ENCODE results near the gene CKAP2L.
A peak's percentile ranks its signal among the peaks of the same experiment; 100 is the strongest.

CKAP2L gene

DNA sequence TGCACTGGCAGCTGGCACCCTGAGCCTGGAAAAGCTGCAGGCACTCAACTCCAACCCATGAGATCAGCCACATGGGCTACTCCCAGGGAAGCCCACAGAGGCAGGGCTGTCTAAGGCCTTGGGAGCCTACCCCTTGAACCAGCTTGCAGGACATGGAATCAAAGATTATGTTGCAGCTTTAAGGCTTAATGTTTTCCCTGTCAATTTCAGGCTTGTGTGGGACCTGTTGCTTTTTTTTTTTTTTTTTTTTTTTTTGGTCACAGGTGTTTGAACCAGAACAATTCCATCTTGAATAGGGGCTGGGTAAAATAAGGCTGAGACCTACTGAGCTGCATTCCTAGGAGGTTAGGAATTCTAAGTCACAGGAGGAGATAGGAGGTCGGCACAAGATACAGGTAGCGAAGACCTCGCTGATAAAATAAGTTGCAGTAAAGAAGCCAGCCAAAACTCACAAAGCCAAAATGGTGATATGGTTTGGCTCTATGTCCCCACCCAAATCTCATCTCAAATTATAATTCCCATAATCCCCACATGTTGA is 27.4 kb upstream of the CKAP2L start:
- DNase-seq: no peak

DNA sequence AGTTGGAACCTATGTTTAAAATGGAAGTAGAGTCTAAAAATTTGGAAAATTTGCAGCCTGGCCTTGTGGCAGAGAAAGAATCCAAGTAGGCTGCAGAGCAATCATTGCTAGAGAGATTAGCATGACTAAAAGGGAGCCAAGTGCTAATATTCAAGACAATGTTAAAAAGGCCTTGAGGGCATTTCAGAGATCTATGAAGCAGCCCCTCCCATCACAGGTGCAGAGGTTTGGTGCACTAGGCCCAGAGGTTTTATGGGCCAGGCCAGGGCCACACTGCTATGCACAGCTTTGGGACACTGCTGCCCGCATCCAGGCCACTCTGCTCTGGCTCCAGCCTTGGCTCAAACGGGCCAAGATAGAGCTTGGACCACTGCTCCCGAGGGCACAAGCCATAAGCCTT is 26.6 kb upstream of the CKAP2L start:
- no peak for DNase-seq

DNA sequence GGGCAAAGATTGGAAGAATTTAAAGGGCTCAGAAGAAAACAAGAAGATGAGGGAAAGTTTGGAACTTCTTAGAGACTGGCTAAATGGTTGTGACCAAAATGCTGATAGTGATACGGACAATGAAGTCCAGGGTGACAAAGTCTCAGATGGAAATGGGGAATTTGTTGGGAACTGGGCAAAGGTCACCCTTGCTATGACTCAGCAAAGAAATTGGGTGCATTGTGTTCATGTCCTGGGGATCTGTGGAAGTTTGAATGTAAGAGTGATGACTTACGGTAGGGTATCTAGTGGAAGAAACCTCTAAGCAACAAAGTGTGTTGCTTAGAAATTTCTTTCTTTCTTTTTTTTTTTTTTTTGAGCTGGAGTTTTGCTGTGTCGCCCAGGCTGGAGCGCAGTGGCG is 25.9 kb upstream of the CKAP2L start:
- no peak for DNase-seq

DNA sequence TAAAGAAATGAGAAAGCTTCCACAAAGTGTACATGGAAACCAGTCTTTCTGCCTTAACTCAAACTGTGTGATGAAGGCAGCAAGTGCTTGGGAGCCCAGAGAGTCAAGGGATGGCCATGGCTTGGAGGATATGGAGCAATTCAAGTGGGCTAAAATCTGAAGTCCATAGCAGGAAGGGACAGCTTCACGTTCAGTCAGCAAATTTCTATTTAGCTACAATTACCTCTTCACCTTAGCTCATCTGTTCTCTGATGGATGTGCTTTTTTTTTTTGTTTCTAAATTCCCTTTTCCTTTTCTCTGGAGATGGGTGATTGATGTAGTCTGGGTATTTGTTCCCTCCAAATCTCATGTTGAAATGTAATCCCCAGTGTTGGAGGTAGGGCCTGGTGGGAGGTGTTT is 24.8 kb upstream of the CKAP2L start:
- DNase-seq: no peak

DNA sequence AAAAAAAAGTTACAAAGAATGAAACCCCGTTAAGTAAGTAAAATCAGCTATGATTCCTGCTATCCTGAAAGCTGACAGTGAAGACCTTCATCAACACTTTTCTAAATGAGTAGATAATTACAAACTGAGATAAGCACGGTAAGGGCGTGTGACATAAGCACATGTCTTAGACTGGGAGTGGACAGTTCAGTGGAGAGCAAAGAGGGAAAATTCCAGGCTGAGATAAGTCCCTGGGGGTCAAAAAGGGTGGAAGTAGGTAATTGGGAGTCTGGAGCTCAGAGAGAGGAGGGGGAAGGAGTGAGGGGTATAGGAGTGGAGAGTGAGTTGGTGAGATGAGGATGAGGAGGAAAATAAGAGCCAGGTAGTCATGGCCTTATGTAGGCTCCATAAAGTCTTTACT is 24.2 kb upstream of the CKAP2L start:
- DNase-seq: no peak

DNA sequence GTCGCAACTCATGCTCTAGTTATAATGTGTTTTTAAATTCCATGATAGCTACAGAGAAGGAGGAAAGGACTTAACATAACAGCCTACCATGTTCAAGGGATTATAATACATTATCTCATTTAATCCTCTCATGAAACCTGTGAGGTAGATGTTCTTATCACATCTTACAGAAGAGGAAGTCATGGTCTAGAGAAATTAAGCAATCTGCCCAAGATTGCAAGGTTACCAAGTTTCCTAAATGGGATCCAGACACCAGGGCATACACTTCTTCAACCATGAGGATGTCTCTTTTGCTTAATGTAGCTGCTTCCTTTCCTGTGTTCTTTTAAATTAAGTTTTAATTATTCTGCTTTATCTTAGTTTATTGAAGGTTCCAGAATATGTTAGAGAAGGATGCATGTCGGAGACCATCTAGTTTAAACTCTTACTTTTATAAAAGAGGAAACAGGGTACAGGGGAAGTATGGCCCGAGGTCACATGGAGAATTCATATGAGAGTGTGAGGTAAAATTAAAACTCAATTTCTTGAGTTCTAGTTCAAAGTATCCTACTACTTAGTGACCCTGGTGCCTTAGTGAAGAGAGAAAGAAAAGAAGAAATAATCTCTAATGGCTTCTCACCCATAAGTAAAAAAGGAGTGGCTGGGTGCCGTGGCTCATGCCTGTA is 23.5 kb upstream of the CKAP2L start:
- DNase-seq: no peak

DNA sequence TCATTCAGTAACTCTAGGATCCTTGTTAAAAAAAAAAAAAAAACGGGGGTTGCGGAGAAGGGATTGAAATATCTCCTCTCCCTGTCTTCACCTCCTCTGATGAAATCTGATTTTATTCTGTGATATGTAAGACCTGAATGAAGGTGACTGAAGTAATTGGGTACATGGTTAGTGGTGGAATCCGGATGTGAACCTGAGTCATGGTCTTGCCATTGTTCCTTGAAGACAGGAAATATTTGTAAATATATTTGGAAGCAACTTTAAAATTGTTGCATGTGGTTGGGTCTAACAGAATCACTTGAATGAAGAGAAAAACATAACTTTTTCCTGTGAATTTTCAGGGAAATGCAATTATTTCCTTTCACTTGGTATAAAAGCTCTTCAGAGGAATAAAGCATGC is 22.9 kb upstream of the CKAP2L start:
- no peak for DNase-seq

DNA sequence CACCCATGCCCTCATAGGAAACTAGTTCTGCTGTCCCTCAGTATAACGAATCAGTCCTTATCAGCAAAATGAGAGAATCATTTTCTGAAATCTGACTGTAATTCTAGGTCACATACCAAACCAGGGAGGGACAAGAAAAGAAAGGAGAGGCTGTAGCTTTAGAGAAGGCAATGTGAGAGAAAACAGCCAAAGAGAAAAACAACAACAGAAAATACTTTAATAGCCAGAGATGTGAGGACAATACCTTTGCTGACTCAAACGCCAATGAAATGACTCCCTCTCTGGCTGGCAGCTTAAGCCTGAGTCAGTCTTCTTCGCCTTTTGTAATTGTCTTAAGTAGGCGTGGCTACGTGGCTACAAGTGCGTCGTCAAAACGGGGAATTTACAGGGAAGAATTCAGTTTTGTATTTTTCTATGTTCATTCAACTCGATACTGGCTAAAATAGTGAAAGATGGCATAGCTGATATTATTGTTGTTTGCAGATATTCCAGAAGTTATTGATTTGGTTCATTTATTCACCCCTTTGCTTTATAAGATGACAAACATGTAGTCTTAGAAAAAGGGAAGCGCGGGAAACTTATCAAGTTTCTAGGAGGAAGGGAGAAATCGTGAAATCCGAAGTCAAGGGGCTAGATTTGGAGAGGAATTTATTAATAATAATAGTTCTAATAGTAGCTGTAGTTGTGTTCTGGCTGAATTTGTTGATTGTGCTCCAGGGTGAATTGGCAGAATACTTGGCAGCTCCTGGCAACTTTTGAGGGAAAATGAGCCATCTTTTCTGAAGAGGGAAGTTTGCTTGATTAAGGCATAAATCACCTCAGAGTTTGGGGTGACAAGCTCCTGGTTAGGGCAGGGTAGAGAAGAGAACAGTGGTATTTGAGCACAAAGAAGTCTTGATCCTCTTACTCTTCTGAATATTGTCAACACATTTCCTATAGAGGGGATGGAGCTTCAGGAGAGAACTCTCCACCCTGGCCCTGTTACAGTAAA is 20.1 kb upstream of the CKAP2L start, which contains the start of gene IL1A:
Gene IL1A, minus strand, starts transcription at position 295 of the 991 bp plus-strand sequence. CDS start 723 bp downstream, outside the sequence.
- DNase-seq: peak; percentile 27

DNA sequence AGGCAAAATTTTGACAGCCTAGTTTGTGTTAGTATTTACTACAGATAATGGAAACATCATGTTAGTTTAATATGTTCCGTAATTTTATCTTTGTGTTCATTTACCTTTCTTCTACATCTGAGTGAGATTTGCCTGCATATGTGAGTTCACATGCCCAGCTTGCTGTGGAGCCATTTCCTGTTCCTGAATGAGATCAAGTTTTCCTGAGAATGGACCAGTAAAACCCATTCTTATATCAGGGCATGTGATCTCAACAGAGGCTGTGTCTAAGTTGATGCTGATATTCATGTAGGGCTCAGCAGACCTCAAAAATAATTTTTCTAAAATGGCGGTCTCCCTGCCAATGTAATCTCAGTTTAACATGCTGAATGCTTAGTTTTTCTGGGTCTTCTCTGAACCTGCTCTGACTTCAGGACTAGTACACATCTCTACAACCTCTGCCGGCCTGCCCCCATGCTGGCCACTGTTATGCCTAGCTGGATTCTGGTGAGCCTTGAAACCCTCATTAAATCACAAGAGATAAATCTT is 18.8 kb upstream of the CKAP2L start:
- DNase-seq: no peak

DNA sequence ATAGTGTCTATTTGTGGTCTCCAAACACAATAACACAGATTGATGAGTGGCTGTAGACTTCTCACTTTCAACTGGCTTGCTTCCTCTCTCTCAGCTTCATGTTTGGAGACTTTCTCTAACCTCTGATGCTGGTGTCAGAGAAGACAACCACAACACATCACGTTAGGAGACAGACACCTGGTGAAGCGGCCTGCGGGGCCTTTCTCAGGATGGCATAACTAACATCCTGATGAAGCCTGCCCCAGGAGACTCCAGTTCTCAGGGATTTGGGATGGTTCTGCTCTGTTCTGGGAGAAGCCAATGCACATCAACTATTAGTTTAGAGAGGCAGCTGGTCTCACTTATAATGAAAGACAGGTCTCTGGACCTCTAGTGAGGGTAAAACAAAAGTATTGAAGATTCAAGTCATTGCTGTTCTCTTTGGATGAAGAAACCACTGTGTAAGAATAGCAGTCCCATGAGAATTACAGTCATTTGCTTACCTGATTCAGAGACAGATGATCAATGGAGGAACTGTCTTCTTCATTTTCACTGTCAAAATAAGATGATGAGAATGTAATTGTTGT is 17.9 kb upstream of the CKAP2L start:
- no peak for DNase-seq

DNA sequence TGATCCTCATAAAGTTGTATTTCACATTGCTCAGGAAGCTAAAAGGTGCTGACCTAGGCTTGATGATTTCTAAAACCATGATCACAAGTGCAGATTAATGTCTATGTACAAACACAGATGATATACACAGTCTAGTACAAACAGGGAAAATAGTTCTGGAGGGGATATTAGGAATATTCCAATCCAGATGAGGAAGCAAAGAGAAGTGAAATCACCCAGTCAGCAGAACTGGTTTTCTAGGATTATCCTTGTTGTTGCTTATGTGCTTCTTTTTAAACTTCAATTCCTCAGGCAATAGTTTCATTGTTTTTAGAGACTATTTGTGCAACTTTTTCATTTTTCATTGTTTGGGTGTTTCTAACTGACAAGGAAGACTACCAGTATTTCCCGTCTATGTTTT is 15.2 kb upstream of the CKAP2L start:
- DNase-seq: no peak

DNA sequence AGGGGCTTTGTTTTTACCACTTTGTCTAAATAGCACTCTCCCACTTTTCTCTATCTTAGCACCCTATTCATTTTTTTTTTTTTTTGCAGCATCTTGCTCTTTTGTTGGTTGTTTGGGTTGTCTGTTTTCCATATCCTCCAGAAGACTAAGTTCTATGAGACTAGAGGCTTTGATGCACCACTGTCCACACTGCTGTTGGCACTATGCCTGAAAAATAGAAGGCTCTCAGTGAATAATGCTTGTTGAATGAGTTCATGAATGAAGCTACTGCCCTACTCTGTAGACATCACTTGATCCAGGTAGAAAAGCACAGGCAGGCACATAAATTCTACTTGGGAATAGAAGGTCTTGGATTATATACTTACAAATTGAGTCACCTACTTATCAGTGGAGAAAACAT is 12.6 kb upstream of the CKAP2L start:
- DNase-seq: no peak

DNA sequence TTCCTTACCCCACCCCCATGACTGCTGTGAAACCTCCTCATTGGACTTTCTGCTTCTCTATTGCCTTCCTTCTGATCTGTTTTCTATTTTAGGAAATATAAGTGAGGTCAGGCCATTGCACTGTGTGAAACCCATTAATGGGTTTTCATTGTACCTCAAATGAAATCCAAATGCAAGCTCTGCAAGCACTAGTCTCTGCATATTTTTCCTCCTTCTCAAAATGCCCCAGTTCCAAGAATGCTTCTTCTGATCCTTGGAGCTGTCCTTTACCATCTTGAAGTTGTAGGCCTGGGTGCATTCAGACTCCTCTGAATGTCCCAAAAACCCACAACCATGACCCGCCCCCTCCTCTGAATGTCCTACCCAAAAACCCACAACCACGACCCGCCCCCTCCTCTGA is 11.7 kb upstream of the CKAP2L start:
- no peak for DNase-seq

DNA sequence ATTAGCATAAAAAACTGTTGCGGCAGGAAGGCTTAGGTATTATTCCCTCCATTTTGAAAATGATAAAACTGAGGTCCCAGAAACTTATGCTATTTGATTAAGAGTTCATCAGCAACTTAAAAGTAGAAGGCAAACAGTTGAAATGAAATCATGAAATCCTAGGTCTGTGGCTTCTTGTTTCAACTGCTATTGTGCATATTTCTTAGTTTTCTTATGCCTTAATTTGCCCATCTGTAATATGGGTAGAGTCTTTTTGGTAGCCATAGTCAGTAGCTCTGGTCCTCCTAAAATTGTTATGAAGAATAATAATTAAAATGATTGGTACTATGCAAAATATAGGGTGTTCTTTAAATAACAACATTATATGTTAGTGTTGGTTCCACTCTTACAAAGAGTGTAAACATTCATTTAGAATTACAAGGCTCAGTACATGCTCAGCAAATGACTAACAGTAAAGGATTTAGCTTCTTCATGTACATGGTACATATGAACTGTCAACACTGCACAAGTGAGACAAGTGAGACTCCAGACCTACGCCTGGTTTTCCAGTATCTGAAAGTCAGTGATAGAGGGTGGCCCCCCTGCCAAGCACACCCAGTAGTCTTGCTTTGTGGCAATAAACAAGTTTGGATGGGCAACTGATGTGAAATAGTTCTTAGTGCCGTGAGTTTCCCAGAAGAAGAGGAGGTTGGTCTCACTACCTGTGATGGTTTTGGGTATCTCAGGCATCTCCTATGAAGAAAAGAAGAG is 10.3 kb upstream of the CKAP2L start:
- no peak for DNase-seq

DNA sequence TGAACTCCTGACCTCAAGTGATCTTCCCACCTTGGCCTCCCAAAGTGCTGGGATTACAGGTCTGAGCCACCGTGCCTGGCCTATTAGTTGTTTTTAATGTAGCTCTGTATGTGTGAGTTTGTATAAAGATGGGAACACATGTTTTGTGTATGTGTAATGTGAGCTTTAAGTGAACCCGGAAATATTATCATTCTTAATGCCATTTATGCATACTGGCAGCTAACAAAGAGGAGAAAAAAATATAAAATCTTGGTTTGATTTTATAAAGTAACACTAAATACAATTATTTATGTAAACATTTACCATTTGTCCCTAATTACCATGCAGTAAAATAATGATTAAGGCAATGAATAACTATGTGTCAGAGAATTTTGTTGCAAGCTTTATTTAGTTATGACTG is 9.1 kb upstream of the CKAP2L start:
- no peak for DNase-seq

DNA sequence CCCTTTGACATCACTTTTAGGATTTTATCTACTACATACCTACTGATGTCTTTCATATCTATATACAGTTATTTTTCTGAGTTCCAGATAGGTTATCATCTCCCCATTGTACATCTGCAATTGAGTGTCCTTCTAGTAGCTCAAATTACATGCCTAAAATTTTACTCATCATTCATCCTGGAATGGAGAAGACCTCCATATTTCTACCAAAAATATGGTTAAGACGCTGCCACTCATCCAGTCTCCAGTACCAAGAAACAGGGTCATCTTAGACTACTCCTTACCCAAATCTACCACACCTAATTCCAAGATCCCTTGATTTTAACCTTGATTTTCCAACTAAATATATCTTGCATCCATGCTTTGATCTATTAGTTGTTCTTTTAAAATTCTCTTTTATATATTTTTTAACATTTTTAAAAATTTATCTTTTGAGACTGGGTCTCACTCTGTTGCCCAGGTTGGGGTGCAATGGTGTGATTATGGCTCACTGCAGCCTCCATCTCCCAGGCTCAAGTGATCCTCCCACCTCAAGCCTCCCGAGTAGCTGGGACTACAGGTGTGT is 8.6 kb upstream of the CKAP2L start:
- no peak for DNase-seq

DNA sequence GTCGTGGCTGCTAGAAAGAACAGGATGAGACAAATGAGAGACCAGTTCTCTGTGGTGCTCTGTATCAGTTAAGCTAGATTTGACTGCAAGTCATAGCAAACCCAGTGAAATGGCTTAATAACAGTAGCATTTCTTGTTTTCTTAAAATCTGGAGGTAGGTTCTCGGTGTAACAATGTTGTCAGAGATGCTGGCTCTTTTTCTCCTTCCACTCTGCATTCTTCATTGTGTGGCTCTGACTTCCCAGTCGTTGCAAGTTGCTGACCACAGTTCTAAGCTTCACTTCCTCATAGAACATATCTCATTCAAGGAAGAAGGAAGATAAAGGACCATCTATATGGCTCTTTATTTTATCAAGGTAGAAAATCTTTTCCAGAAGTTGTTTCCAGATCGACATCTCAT is 7.9 kb upstream of the CKAP2L start:
- no peak for DNase-seq

DNA sequence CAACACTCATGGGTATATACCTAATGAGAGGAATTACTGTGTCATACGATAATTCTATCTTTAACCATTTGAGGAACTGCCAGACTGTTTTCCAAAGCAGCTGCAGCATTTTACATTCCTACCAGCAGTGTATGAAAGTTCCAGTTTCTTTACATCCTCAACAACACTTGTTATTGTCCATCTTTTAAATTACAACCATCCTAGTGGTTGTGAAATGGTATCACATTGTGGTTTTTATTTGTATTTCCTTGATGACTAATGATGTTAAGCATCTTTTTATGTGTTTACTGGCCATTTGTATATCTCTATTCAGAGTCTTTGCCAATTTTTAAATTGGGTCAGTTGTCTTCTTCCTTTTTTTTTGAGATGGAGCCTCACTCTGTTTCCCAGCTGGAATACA is 4.0 kb upstream of the CKAP2L start:
- no peak for DNase-seq

DNA sequence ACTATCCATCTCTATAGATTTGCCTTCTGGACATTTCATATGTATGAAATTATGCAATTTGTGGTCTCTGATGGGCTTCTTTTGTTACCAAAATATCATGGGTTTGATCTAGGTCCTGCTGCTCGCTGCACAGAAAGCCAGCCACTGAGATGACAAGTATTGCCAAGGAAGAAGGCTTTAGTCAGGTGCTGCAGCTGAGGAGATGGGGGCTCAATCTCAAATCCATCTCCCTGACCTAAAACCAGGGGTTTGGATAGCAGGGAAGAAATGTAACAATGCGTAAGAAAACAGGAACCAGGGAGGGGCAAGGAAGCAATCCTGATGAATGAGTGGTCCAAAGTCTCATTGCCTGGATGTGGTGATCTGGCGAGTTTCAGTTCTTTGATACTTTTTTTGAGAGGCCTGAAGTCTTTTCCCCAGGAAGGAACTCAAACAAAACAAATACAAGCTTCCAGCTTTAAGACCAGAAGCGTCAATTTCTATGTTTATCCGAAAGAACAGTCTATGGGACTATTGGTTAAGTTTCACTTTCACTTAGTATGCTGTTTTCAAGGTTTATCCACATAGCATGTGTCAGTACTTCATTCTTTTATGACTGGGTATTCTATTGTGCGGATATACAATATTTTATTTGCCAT is 3.4 kb upstream of the CKAP2L start:
- DNase-seq: no peak

DNA sequence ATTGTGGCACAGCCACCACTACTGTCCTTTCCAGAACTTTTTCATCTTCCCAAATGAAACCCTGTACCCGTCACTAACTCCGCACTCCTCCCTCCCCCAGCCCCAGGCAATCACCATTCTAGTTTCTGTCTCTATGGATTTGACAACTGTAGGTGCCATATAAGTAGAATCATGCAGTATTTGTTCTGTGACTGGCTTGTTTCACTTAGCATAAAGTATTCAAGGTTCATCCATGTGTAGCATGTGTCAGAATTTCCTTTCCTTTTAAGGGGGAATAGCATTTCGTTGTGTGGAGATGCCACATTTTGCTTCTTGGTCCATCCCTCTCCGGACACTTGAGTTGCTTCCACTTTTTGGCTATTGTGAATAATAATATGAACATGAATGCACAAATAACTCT is 842 bp upstream of the CKAP2L start:
- DNase-seq: no peak

DNA sequence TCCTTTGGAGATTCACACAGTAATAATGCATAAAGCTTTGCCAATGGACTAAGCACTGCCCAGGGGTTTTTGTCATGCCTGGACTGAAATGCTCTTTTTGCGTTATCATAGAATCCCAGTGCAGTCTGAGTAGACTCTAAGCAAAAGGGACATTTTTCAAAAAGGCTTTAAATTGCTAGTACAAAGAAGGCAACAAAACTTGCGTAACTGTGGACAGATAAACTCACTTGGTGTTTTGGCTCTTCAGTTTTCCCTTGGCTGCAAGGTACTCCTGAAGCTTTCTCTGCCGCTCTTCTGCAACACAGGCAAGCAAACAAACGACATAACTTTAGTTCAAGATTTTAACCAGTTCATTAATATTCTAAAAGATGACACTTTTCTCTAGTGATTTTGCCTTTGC is 2.1 kb downstream of the CKAP2L start:
- no peak for DNase-seq

DNA sequence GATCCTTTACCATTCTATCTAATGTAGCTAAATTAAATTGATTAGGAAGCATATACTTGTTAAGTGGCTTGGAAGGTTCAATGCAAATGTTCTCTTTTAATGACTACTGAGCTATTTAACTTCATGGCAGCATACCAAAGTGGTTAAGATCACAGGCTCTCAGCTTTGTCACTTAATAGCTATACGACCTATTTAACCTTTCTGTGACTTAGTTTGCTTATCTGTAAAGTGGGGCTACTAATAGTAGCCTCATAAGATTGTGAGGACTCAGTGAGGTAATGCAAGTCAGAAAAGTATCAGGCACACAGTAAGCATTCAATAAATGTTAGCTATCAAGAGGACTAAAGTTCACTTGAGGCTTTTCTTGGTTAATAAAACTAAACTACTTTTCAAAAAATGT is 4.3 kb downstream of the CKAP2L start:
- DNase-seq: no peak

Data from kidney glomerular epithelial cell (primary cell).